Activated CD4-positive, alpha-beta T cell treated with anti-CD3 and anti-CD28 coated beads, Interleukin-2, amount 50 U/mL, for 48 hours (primary cell): ENCODE measurements around the gene NRDC.
A peak's percentile ranks its signal among the peaks of the same experiment; 100 is the strongest.
"Not testable (repeated sequence)": the region's sequence is repeated elsewhere in the genome, so short reads cannot be mapped to it uniquely, and the experiment has no call there.

Experiments
- DNase-seq, 2 experiments: peaks; one replicate each; pipeline ENCODE4 v3.0.0-alpha.2; 2020

Gene NRDC

DNA sequence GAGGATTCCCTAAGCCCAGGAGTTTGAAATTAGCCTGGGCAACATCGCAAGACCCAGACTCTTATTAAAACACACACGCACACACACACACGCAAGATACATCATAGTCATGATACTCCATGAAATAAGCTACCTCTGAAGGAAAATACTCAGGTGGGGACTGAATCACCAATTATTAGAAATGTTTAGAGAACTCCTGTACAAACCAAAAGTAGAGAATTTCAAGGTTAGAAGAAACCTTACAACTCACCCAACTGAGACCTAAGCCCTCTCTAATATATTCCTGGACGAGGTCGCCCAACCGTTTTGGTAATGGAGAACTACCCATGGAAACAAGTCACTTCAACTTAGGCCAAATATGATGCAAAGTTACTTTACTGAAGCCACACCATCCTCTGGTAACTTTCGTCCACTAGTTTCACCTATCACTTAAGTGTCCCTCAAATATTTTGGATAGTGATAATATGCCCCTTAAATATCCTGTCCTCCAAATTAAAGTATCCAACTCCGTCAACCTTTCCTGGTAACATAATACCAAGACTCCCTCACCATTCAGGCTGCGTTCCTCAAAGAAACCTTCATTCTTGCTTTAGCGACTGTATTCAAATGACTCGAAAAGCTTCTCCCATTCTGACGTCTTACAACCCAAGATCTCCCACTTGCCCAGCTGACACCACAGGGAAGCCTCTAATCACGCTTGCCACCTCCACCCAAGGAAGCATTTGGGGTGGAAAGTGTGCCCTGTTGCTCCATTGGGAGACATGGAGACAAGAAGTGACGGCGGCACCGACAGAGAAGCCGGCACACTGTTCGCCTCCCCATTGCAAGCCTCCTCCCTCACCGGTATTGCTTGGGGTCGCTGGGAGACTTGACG, 856 bp downstream of the NRDC start:
- peak; percentile 16 to 31 for DNase-seq

GRCh38 chr1:51875836-51876235, 2.7 kb downstream of the NRDC start:
- DNase-seq = no peak

DNA sequence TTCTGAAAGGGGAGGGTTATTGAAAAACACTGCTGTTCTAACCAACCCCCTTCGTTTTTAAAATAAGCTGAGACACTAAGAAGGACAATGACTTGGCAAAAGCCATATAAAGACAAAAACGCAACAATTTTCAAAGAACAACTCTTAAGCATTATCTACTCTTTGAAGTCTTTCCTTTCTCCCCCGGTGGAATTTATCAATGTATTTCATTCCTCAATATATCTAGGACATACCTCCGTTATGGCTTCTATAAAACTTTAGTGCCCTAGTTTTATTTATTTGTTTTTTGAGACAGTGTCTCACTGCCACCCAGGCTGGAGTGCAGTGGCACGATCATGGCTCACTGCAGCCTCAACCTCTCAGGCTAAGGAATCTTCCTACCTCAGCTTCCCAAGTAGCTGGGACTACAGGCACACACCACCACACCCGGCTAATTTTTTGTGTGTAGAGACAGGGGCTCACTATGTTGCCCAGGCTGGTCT, 3.2 kb downstream of the NRDC start:
- no peak for DNase-seq

GRCh38 chr1:51873270-51873669, 5.3 kb downstream of the NRDC start:
- not testable (repeated sequence) for DNase-seq

- DNase-seq = no peak
Observed at GRCh38 chr1:51871351-51871975, 7.1 kb downstream of the NRDC start.

DNA sequence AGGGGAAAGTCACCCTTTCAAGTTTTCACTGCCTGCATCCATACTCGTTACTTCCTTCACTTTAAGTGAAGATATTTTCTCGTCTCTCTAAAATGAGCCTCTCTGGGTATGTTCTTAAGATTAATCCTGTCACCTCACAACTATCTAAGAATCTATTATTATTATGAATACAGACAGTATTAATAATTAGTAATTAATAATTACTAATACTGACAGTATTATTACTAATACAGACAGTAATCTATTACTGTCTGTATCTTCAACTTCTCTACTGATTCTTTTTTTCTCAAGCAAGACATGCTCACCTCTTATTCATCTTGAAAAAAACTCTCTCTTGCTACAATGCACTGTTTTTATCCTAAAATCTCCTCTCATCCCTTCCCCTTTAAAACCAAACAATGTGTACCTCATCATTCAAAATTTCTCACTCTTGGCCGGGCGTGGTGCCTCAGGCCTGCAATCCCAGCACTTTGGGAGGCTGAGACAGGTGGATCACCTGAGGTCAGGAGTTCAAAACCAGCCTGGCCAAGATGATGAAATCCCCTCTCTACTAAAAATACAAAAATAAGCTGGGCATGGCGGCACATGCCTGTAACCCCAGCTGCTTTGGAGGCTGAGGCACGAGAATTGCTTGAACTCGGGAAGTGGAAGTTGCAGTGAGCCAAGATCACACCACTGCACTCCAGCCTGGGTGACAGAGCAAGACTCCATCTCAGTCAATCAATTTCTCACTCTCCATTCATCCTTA, 7.8 kb downstream of the NRDC start:
- DNase-seq = no peak

DNA sequence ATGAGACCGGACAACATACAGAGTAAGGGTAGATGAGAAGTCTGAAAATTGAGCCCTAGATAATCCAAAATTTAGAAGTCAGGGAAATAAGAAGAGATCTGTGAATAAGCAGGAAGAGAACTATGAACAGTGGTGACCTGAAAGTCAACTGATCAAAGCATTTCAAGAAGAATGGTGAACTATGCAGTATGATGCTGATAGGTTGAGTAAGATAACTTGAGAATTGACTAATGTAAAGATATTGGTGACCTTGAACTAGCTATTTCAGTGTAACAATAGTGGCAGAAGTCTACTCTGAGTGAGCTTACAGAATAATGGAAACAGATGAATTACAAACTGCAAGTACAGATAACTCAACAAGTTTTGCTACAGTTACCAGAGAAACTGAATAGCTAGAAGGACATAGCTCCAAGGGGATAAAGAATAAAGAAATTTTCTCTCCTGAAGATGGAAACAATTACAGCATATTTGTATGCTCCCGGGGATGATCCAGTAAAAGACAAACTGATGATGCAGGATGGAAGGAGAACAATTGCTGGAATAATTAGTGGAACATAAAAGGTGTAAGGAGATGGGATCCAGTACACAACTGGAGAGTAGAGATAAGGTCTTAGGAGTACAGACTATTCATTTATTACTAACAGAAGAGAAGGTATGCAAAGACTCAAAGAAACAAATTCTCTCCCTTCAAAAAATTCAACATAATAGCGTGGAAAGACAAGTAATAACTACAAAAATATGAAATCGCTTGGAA, 10.9 kb downstream of the NRDC start:
- no peak for DNase-seq

DNA sequence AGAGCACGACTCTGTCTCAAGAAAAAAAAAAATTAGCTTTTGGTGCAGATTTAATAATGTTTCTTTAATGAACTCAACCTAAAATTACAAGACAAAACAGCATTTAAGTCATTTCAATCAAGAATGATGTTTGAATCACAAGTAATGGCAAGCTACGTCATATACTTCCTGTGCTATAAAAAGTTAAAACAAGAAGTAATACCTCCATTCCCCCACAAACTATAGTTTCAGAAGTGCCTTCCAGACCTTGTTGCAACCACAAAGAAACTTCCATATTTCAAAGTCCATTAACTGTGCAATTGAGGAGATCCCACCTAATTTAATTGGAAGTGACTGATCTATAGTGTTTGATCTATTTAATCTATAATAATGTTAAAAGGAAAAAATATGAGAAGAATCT, 15.1 kb downstream of the NRDC start:
- no peak for DNase-seq

DNA sequence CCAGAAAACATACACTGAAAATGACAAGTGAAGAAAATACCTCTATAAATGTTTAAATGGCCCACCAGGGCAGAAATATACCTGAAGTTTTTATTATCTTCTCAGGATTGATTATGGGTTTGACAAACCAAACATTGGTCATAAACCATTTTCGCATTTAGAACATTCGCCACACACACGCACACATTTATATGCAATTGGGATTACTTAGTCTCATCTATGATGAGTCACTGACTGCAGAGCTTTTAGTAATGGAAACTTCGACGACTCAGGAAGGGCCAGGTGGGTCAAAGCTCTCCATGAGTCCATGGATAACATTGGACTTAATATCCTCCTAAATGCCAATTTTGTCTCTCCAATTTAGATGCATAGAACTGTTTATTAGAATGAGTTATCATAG, 16.9 kb downstream of the NRDC start:
- no peak for DNase-seq

DNA sequence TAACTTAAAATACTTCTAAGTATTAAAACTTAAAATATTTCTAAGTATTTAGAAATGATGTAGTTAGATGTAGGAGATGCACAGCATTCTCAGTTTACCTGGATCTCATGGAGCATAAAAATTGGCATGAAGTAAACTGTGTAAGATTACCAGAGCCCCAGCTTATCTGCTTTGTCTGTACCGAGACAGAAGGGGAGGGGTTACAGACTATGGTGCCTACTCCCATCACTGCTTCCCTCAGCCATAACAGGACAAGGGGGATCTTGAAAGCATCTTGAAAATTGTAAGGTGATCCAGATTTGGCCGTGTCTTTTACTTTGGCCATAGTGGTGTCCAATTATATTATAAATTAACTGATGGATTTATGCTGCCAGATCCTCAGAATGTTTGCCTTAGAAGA, 18.8 kb downstream of the NRDC start:
- DNase-seq = no peak

DNA sequence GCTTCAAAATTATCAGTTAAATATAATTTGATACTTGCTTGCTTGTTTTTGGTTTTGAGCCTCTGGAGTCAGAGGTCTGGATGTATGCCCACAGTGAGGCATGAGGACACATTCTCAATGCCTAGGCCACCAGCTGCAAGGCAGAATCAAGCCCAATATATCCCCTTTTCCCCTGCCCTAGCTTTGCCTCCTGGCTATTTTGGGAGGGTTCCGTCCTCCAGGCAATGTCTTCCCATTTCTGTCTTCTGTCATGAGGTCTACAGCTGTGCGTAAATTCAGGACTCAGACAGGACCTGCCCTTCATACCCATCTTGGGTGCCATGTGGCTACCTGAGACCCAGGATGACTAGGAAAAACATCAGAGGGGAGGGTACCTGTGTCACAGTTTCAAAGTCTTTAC, 19.2 kb downstream of the NRDC start:
- DNase-seq = no peak

GRCh38 chr1:51858892-51859291, 19.6 kb downstream of the NRDC start:
- no peak for DNase-seq

DNA sequence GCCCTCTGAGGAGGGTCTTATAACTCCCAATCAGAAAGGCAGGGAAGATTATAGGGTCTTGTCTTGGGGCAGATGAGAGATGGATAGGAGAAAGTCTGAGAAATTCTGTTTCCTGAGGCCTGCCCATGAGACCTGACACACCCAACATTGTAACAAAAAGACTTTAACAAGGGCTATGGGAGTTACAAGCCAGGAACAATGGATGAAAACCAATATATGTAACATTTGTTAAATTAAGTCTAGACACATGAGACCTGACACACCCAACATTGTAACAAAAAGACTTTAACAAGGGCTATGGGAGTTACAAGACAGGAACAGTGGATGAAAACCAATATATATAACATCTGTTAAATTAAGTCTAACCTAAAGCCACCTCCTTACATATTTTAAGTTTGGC, 21.8 kb downstream of the NRDC start:
- DNase-seq = no peak

- no peak for DNase-seq
Observed at GRCh38 chr1:51855624-51856023, 22.9 kb downstream of the NRDC start.

DNA sequence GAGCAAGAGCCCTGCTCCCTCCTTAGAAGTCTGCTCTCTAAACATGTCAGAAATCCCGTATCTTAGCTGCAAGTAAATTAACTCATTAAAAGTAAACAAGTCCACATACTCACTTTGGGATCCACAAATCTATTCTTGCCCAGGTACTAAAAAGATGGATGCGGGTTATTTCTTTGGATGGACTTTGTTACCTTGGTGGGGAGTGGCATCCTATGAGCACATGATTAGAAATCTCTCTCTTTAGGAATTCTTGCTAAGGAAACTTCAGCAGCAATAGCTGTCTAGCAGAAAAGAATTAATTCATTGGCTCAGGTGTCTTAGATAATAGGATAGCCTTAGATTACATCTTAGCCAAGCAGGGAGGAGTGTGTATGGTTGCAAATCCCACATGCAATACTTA, 25.2 kb downstream of the NRDC start:
- no peak for DNase-seq

DNA sequence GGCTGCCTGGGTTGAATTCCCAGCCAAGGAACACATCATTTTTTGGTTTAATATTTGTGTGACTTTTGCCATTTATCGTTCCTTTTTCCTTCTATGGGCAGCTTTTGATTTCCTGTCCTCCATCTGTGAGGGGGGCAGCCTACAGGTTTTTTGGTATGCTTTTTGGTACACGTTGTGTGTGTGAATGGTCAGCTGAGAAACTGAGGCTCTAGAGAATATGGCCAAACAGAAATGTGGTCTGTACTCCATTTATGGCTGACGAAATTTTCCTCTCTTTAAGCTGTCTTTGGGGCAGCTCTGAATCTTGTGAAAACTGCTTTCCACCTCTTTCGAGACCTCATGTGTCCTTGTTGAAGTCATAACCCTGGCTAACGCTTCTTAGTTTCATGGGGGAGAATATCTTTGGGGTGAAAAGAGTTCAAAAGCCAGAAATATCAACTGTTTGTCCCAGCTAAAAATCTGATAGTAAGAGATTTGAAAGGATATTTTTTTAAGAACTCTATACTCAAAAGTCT, 26.6 kb downstream of the NRDC start:
- no peak for DNase-seq

DNA sequence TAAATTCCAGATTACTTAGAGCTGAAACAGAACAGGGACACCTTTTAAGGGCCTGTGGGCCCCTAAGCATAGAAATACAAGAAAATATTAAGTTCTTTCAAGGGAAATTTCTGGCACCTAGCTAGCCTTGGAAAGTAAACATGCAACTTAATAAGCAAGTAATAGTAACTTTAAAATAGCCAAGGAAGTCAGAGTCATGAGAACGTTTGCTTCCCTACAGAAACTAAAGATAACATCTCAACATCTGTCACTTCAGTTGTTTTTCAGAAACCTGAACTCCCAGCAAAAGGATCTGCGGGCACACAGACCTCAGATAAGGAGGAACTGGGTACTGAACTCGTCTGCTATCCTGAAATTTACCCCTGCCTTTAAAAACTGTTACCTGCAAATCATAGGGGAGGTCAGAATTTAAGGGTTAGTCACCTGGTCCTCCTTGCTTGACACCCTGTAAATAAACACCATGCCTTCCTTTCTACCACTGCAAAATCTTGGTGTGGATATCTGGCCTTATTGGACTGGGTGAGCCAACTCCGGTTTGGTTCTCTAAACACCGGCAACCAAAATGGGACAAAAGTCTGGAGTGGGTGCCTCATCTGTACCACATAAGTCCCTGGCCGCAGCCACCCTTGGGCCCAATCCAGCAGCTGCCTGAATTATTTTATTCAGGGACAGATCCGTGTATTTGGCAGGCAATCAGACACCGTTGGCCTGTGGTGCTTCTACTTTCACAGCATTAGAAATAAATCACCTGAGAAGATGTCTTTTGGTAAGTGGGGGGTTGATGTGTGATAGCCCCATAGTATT, 27.9 kb downstream of the NRDC start:
- no peak for DNase-seq

- DNase-seq = no peak
Observed at GRCh38 chr1:51847294-51847920, 31.1 kb downstream of the NRDC start.

GRCh38 chr1:51843948-51844347, 34.6 kb downstream of the NRDC start:
- DNase-seq = peak; percentile 19 to 42

GRCh38 chr1:51842261-51842660, 36.3 kb downstream of the NRDC start:
- DNase-seq = no peak

DNA sequence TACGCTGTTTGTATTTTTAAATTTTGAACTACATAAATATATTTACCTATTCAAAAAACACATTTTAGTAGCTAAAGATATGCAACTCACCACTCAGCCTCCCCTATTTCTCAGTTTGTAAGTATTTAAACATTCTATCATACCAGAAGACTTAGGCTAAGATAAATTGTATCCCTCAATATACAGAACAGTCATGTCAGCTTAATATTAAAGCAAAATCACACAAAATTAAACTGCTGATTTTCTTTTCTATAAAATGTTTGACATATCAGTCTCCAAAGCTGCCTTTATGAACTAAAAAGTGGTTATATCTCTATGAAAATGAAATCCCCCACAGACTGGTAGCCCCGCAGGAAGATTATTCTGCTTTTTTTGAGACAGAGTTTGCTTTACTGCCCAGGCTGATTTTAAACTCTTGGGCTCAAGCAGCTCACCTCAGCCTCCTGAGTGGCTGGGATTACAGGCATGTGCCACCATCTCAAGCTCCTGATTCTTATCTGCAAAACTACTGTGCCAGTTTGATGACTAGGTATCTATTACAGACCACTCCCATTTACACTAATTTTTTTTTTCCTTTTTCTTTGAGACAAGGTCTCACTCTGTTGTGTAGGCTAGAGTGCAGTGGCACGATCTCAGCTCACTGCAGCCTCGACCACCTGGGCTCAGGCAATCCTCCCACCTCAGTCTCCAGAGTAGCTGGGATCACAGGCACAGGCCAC, 37.6 kb downstream of the NRDC start:
- DNase-seq = no peak
